H9 (cell line): ENCODE measurements around the gene PLXNB1. TPM values are rescaled to one million over a fixed set of nuclear protein-coding genes. Genes with fewer than 3 reads are reported as not detected.

Experiments
- DNase-seq: peaks from one replicate; pipeline ENCODE4 v3.0.0-alpha.2; 2017
- H2AFZ ChIP-seq: one replicate; pipeline ENCODE4 v1.6.1; 2013; ENCODE audit warnings: mild to moderate bottlenecking, low read length, control low read depth, moderate library complexity
- H2AK5ac ChIP-seq: 2 replicates; pipeline ENCODE4 v1.6.1; 2013; ENCODE audit warnings: low read length, control low read depth, mixed read lengths; ENCODE audit not compliant: insufficient read length
- H2BK120ac ChIP-seq: one replicate; pipeline ENCODE4 v1.6.1; 2013; ENCODE audit warnings: low read depth, mild to moderate bottlenecking, low read length, control low read depth, inconsistent platforms; ENCODE audit not compliant: poor library complexity, severe bottlenecking
- H2BK12ac ChIP-seq: 2 replicates; pipeline ENCODE4 v1.6.1; 2013; ENCODE audit warnings: low read length, control low read depth, mixed read lengths, low read depth; ENCODE audit not compliant: insufficient read length
- H2BK15ac ChIP-seq: 2 replicates; pipeline ENCODE4 v1.6.1; 2013; ENCODE audit warnings: low read depth, low read length, control low read depth
- H2BK20ac ChIP-seq: one replicate; pipeline ENCODE4 v1.6.1; 2013; ENCODE audit warnings: low read depth, mild to moderate bottlenecking, low read length, control low read depth, inconsistent platforms; ENCODE audit not compliant: poor library complexity, severe bottlenecking
- H2BK5ac ChIP-seq: 2 replicates; pipeline ENCODE4 v1.6.1; 2013; ENCODE audit warnings: low read length, control low read depth, mixed read lengths; ENCODE audit not compliant: insufficient read length
- H3K14ac ChIP-seq: 2 replicates; pipeline ENCODE4 v1.6.1; 2013; ENCODE audit warnings: low read length, control low read depth; ENCODE audit not compliant: insufficient read depth
- H3K18ac ChIP-seq: 2 replicates; pipeline ENCODE4 v1.6.1; 2013; ENCODE audit warnings: low read depth, mild to moderate bottlenecking, mixed read lengths, low read length, control low read depth; ENCODE audit not compliant: insufficient read length
- H3K23ac ChIP-seq: 2 replicates; pipeline ENCODE4 v1.6.1; 2013; ENCODE audit warnings: low read length, control low read depth, mixed read lengths, low read depth; ENCODE audit not compliant: insufficient read length
- H3K23me2 ChIP-seq: 2 replicates; pipeline ENCODE4 v1.6.1; 2013; ENCODE audit warnings: low read depth, mild to moderate bottlenecking, mixed read lengths, low read length, control low read depth; ENCODE audit not compliant: insufficient read length, poor library complexity, severe bottlenecking
- H3K27ac ChIP-seq: 2 replicates; pipeline ENCODE4 v1.5.1; 2013; ENCODE audit warnings: low read length, control low read depth, mixed read lengths, low read depth; ENCODE audit not compliant: insufficient read length
- H3K27me3 ChIP-seq: 2 replicates; pipeline ENCODE4 v1.6.1; 2013; ENCODE audit warnings: low read length, control low read depth, inconsistent platforms; ENCODE audit not compliant: insufficient read depth
- H3K4ac ChIP-seq: 2 replicates; pipeline ENCODE4 v1.6.1; 2013; ENCODE audit warnings: low read depth, mild to moderate bottlenecking, control low read depth, inconsistent platforms, low read length, moderate library complexity
- H3K4me1 ChIP-seq: 2 replicates; pipeline ENCODE4 v1.6.1; 2013; ENCODE audit warnings: low read length, control low read depth, inconsistent platforms; ENCODE audit not compliant: insufficient read depth
- H3K4me2 ChIP-seq: 2 replicates; pipeline ENCODE4 v1.6.1; 2013; ENCODE audit warnings: low read length, control low read depth, mixed read lengths; ENCODE audit not compliant: insufficient read length, insufficient read depth
- H3K56ac ChIP-seq: 2 replicates; pipeline ENCODE4 v1.6.1; 2013; ENCODE audit warnings: low read depth, mild to moderate bottlenecking, mixed read lengths, low read length, control low read depth; ENCODE audit not compliant: insufficient read length
- H3K79me1 ChIP-seq: 2 replicates; pipeline ENCODE4 v1.6.1; 2013; ENCODE audit warnings: low read depth, mild to moderate bottlenecking, moderate library complexity, low read length, control low read depth, inconsistent platforms; ENCODE audit not compliant: insufficient read depth, poor library complexity, severe bottlenecking
- H3K79me2 ChIP-seq: 2 replicates; pipeline ENCODE4 v1.6.1; 2013; ENCODE audit warnings: low read length, control low read depth, inconsistent platforms; ENCODE audit not compliant: insufficient read depth
- H3K9ac ChIP-seq: 2 replicates; pipeline ENCODE4 v1.6.1; 2013; ENCODE audit warnings: low read length, control low read depth, mixed read lengths; ENCODE audit not compliant: insufficient read length; ENCODE audit errors: extremely low read depth
- H3K9me3 ChIP-seq: one replicate; pipeline ENCODE4 v1.6.1; 2013; ENCODE audit warnings: low read depth, low read length, inconsistent platforms; ENCODE audit not compliant: control insufficient read depth
- H3T11ph ChIP-seq: one replicate; pipeline ENCODE4 v1.6.1; 2013; ENCODE audit warnings: mild to moderate bottlenecking, low read length, control low read depth, inconsistent platforms
- H4K20me1 ChIP-seq: one replicate; pipeline ENCODE4 v1.6.1; 2013; ENCODE audit not compliant: control insufficient read depth, insufficient read length, insufficient read depth
- H4K5ac ChIP-seq: 2 replicates; pipeline ENCODE4 v1.6.1; 2013; ENCODE audit warnings: low read depth, mild to moderate bottlenecking, mixed read lengths, low read length, control low read depth; ENCODE audit not compliant: insufficient read length
- H4K8ac ChIP-seq: replicated peaks from 2 replicates; pipeline ENCODE4 v1.6.1; 2013; ENCODE audit warnings: low read length, control low read depth, mixed read lengths, low read depth; ENCODE audit not compliant: insufficient read length
- H4K91ac ChIP-seq: 2 replicates; pipeline ENCODE4 v1.6.1; 2013; ENCODE audit warnings: low read depth, mild to moderate bottlenecking, moderate library complexity, mixed read lengths, low read length, control low read depth; ENCODE audit not compliant: insufficient read length
- H3K27ac Mint-ChIP-seq, 3 experiments: 2 replicates in 2 of 3; 3 replicates in 1 of 3; pipeline ENCODE4 v1.8.0; 2020 to 2021; ENCODE audit warnings: mixed read lengths in 3 of 3, mild to moderate bottlenecking in 1 of 3, moderate library complexity in 1 of 3
- H3K27me3 Mint-ChIP-seq: 2 replicates; pipeline ENCODE4 v1.8.0; 2021; ENCODE audit warnings: low read depth, mild to moderate bottlenecking, moderate library complexity, mixed read lengths
- H3K36me3 Mint-ChIP-seq, 3 experiments: 2 replicates in 2 of 3; 3 replicates in 1 of 3; pipeline ENCODE4 v1.8.0; 2020 to 2021; ENCODE audit warnings: low read depth in 3 of 3, mixed read lengths in 3 of 3; ENCODE audit not compliant: insufficient read depth in 1 of 3
- H3K4me1 Mint-ChIP-seq, 2 experiments: 2 replicates each; pipeline ENCODE4 v1.8.0; 2020; ENCODE audit warnings: mixed read lengths in 2 of 2
- H3K4me3 Mint-ChIP-seq, 2 experiments: 2 replicates in 1 of 2; 3 replicates in 1 of 2; pipeline ENCODE4 v1.8.0; 2020 to 2021; ENCODE audit warnings: mild to moderate bottlenecking in 2 of 2, mixed read lengths in 2 of 2, moderate library complexity in 1 of 2
- H3K9me3 Mint-ChIP-seq, 2 experiments: 2 replicates in 1 of 2; 3 replicates in 1 of 2; pipeline ENCODE4 v1.8.0; 2020; ENCODE audit warnings: mild to moderate bottlenecking in 2 of 2, mixed read lengths in 2 of 2, moderate library complexity in 1 of 2
- WGBS: extraction: QIAGEN DNeasy Blood & Tissue Kit; methylation state at CpG from one replicate; pipeline ENCODE4 v1.1.7; 2013; ENCODE audit warnings: missing lambda C conversion rate, low lambda C conversion rate, mixed read lengths; ENCODE audit not compliant: insufficient read length; ENCODE audit errors: extremely low coverage; 5-methylcytosine and 5-hydroxymethylcytosine counted together
- total RNA-seq: library from RNA; stranded (reverse); gene quantifications from 2 replicates; pipeline ENCODE4 v1.2.1, GENCODE V29; 2021
- TF ChIP-seq, protein P1 (sequence below): fragments of 200-600 bp; sonication (generic); conservative IDR thresholded peaks from 3 replicates; pipeline ENCODE4 v1.8.0; 2021; ENCODE audit warnings: antibody characterized with exemption, mild to moderate bottlenecking

Gene PLXNB1
- total RNA-seq, 1 experiment from 2014 or later: 184 TPM

GRCh38 chr3:48409291-48410201, 20.3 kb downstream of the PLXNB1 start:
- Mint-ChIP-seq H3K27ac (peak overlapping the region in 1 of 3 experiments; percentile 91; a peak in 2 of 7 replicates), H3K4me3 (no peak overlapping the region), H3K4me1 (no peaks in the 10 kb centered on the region), H3K9me3 (no peaks in the 10 kb centered on the region), H3K27me3 (no peaks in the 10 kb centered on the region; the same call in 1 of the 2 replicates), H3K36me3 (peaks cover 63 to 97% (median 93%) of the 10 kb centered on the region in 3 experiments)
- no peak overlapping the region for H3K18ac ChIP-seq
- H2BK12ac ChIP-seq: no peak overlapping the region
- H3K4ac ChIP-seq: no peak overlapping the region
- no peaks in the 10 kb centered on the region for H3K9me3 ChIP-seq
- H3K27me3 ChIP-seq: no peaks in the 10 kb centered on the region
- no peak overlapping the region for H2AK5ac ChIP-seq
- H3K4me1 ChIP-seq: no peaks in the 10 kb centered on the region
- H2BK15ac ChIP-seq: no peak overlapping the region
- no peak overlapping the region for H4K5ac ChIP-seq
- no peak overlapping the region for H3K14ac ChIP-seq
- no peak overlapping the region for H3T11ph ChIP-seq
- no peaks in the 10 kb centered on the region for H3K79me2 ChIP-seq
- H3K23ac ChIP-seq: no peak overlapping the region
- H2BK20ac ChIP-seq: no peak overlapping the region
- H4K20me1 ChIP-seq: no peaks in the 10 kb centered on the region
- peak; percentile 25 for DNase-seq
- no peaks in the 10 kb centered on the region for H3K79me1 ChIP-seq
- H3K9ac ChIP-seq: no peak overlapping the region
- no CpG with 5 or more reads among the region's 31 CpGs for WGBS
- H3K56ac ChIP-seq: no peak overlapping the region
- no peak overlapping the region for H4K8ac ChIP-seq
- H2AFZ ChIP-seq: no peak overlapping the region
- TF ChIP-seq, protein P1, sequence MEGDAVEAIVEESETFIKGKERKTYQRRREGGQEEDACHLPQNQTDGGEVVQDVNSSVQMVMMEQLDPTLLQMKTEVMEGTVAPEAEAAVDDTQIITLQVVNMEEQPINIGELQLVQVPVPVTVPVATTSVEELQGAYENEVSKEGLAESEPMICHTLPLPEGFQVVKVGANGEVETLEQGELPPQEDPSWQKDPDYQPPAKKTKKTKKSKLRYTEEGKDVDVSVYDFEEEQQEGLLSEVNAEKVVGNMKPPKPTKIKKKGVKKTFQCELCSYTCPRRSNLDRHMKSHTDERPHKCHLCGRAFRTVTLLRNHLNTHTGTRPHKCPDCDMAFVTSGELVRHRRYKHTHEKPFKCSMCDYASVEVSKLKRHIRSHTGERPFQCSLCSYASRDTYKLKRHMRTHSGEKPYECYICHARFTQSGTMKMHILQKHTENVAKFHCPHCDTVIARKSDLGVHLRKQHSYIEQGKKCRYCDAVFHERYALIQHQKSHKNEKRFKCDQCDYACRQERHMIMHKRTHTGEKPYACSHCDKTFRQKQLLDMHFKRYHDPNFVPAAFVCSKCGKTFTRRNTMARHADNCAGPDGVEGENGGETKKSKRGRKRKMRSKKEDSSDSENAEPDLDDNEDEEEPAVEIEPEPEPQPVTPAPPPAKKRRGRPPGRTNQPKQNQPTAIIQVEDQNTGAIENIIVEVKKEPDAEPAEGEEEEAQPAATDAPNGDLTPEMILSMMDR: no peak
- H2BK120ac ChIP-seq: no peak overlapping the region
- no peak overlapping the region for H4K91ac ChIP-seq
- H3K4me2 ChIP-seq: no peak overlapping the region
- no peaks in the 10 kb centered on the region for H3K23me2 ChIP-seq
- no peak overlapping the region for H2BK5ac ChIP-seq
- H3K27ac ChIP-seq: no peak overlapping the region
